Activated naive CD8-positive, alpha-beta T cell (primary cell): ENCODE measurements around the gene TLE5.
"Not testable (repeated sequence)": the region's sequence is repeated elsewhere in the genome, so short reads cannot be mapped to it uniquely, and the experiment has no call there.

ENCODE experiments used
- H3K27ac Mint-ChIP-seq: one replicate; pipeline ENCODE4 v1.8.0; 2021; ENCODE audit warnings: mixed read lengths
- H3K27me3 Mint-ChIP-seq: one replicate; pipeline ENCODE4 v1.8.0; 2021; ENCODE audit warnings: mixed read lengths
- H3K36me3 Mint-ChIP-seq: one replicate; pipeline ENCODE4 v1.8.0; 2021; ENCODE audit warnings: mixed read lengths
- H3K4me1 Mint-ChIP-seq: one replicate; pipeline ENCODE4 v1.8.0; 2021; ENCODE audit warnings: low read depth, mixed read lengths
- H3K4me3 Mint-ChIP-seq: one replicate; pipeline ENCODE4 v1.8.0; 2021; ENCODE audit warnings: mild to moderate bottlenecking, mixed read lengths
- H3K9me3 Mint-ChIP-seq: one replicate; pipeline ENCODE4 v1.8.0; 2021; ENCODE audit warnings: low read depth, mixed read lengths

The TLE5 gene

DNA sequence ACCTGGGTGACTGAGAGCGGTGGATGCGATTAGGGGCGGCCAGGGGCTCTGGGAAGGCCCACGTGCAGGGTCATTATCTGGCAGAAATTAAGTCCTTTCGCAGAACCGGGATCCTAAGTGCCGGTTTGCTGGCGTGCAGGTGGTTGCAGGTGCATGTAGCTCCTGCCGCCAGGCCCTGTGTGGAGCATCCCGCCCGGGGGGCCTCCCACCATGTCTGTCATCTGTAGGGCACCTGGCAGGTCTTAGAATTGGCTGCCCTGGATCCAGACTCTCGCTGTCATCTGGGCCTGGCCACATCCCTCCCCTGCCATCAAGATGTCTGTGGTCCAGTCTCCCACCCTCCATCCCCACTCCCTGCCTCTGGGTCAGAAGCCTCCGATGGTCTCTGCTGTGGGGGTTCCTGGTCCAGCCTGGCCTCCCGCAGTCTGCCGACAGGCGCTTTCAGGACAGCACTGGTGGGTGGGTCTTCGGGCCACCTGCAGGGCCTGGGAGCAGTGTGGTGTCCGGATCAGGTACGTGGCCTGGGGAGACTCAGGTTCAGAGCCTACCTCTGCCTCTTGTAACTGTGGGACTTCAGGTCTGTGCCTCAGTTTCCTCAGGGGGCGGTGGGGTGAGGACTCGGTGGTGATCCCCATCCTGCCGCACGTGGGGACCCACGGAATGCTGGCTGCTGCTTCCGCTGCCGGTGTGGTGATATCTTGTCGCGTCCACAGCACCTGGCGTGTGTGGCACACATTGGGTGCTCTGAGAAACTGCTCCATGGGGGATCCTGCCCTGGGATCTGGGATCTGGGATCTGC is 37.3 kb upstream of the TLE5 start:
- no peaks in the 10 kb centered on the region for H3K36me3 Mint-ChIP-seq
- H3K9me3 Mint-ChIP-seq: no peaks in the 10 kb centered on the region
- H3K27ac Mint-ChIP-seq: no peak overlapping the region
- peaks cover 31% of the 10 kb centered on the region for H3K4me1 Mint-ChIP-seq
- no peaks in the 10 kb centered on the region for H3K27me3 Mint-ChIP-seq
- peak overlapping the region; percentile 78 for H3K4me3 Mint-ChIP-seq

DNA sequence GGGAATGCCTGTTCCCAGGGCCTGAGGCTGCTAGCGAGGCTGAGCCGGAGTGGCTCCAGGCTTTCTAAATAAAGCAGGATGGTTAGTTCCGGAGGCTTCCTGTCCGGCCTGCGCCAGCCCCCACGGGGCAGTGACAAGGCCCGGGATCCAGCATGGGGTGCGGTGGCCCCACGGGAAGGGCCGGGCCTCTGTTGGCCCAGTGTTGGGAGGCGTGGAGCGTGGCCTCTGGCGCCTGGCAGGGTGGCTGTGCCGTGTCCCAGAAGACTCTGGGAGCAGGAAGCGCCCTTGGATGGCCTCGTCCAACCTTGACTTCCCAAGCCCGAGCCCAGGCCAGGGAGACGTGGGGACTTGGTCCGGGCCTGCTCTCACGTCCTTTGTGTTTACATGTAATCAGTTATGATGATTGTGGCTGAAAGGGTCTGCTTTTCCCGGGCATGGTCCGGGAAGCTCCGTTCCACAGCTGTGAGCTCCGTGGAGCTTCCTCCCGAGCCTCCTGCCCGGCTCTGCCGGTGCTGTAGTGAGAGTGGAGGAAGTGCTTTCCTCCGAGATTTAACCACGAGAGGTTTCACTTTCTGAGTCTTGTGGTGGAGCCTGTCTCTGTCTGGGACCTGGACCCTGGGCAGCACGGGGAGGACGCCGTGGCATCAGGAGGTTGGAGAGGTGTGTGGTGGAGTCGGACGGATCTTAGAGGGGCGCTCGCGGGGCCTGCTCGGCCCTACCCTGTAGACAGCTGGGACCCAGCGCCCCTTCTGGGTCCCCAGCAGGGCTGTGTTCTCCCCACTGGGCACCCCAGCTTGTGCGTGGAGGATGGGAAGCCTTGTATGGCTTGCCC is 36.4 kb upstream of the TLE5 start:
- Mint-ChIP-seq H3K4me1 (peaks cover 27% of the 10 kb centered on the region), H3K4me3 (peak overlapping the region; percentile 78), H3K27ac (no peak overlapping the region), H3K27me3 (no peaks in the 10 kb centered on the region), H3K9me3 (no peaks in the 10 kb centered on the region), H3K36me3 (no peaks in the 10 kb centered on the region)

DNA sequence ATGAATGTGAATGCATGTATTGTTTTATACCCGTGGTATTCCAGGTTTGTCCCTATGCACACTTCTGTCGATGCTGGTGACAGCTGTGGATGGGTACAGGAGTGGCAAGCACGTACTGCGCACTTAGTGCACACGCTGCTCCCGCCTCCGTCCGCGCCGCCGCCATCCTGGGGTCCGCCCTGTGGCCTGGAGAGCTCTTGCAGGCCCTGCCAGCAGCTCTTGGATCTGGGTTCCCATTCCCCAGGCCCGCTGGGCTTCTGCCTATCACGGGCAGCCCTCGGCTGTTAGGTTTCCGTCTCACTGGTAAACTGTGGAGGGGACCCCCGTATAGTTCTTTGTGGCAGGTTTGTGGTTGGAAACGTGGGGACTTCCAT is 35.8 kb upstream of the TLE5 start:
- H3K36me3 Mint-ChIP-seq: no peaks in the 10 kb centered on the region
- H3K27me3 Mint-ChIP-seq: no peaks in the 10 kb centered on the region
- peak overlapping the region; percentile 38 for H3K4me3 Mint-ChIP-seq
- H3K27ac Mint-ChIP-seq: no peak overlapping the region
- peaks cover 26% of the 10 kb centered on the region for H3K4me1 Mint-ChIP-seq
- H3K9me3 Mint-ChIP-seq: no peaks in the 10 kb centered on the region

DNA sequence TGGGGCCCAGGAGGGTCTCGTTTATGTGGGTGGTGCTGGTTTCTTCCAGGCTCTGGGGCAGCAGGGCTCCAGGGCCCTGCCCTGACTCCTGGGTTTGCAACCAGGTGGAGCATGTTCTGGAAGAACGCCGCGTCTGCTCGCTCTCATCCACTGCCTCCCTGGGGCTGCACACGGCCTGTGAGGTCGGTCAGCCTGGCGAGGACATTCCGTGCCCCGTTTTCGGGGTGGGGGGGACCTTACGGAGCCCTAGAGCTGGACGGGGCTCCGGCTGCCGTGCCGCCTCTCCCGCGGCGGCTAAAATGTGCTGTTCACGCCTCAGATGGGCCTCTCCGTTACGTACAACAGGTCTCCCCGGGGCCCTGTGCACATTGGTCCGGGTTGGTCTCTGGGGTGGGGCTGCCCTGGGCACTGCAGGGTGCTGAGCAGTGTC is 35.2 kb upstream of the TLE5 start:
- Mint-ChIP-seq H3K36me3 (no peaks in the 10 kb centered on the region), H3K27me3 (no peaks in the 10 kb centered on the region), H3K27ac (no peak overlapping the region), H3K4me3 (peak overlapping the region; percentile 38), H3K9me3 (no peaks in the 10 kb centered on the region), H3K4me1 (peaks cover 26% of the 10 kb centered on the region)

GRCh38 chr19:3096902-3097326 is 34.6 kb upstream of the TLE5 start:
- Mint-ChIP-seq H3K27ac (no peak overlapping the region), H3K27me3 (no peaks in the 10 kb centered on the region), H3K4me3 (no peak overlapping the region), H3K4me1 (peaks cover 26% of the 10 kb centered on the region), H3K36me3 (no peaks in the 10 kb centered on the region), H3K9me3 (no peaks in the 10 kb centered on the region)

GRCh38 chr19:3096267-3096901 is 34.1 kb upstream of the TLE5 start:
- H3K4me3 Mint-ChIP-seq: peak overlapping the region; percentile 84

DNA sequence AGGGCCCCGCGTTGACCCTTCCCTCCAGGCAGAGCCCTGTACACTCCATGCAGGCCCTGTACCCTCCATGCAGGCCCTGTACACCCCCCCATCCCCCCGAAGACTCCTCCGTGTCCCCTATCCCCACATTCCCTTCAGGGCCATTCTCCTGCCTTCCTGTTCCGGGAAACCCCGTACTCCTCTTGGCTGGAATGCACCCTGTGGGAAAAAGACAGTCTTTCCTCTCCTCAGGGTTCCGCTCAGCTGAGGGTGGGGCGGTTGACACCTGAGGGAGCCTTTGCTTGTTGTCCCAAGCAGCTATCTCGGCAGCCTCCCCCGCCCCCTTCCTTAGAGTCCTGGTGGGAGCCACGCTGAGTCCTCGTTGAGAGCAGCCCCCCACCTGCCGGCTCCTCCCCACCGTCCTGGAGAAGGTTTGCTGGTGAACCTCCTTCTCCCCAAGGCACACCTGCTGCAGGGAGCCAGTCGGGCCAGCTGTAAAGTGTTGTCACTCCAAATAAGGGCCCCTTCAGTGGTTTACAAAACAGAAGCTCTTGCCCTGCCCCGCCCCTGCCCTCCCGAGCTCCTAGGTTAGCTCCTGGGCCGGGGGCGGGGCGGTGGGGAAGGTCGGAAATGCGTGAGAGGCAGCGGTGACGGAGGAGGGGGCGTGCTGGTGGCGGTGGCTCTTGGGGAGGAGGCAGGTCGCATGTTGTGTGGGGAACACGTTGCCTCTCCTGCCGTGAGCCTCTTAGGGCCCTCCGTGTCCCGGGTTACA is 33.3 kb upstream of the TLE5 start:
- Mint-ChIP-seq H3K4me1 (peaks cover 26% of the 10 kb centered on the region), H3K9me3 (no peaks in the 10 kb centered on the region), H3K27me3 (no peaks in the 10 kb centered on the region), H3K27ac (no peak overlapping the region), H3K36me3 (no peaks in the 10 kb centered on the region), H3K4me3 (peak overlapping the region; percentile 84)

More at GRCh38 chr19:3096267-3096901, 34.1 kb upstream of the TLE5 start:
- Mint-ChIP-seq H3K27me3 (no peaks in the 10 kb centered on the region), H3K4me1 (peaks cover 26% of the 10 kb centered on the region), H3K36me3 (no peaks in the 10 kb centered on the region), H3K27ac (peak overlapping the region; percentile 66), H3K9me3 (no peaks in the 10 kb centered on the region)

GRCh38 chr19:3094601-3095440 is 32.5 kb upstream of the TLE5 start:
- Mint-ChIP-seq H3K27ac (no peak overlapping the region), H3K36me3 (no peaks in the 10 kb centered on the region), H3K9me3 (no peaks in the 10 kb centered on the region), H3K4me3 (peak overlapping the region; percentile 84), H3K27me3 (no peaks in the 10 kb centered on the region), H3K4me1 (peaks cover 26% of the 10 kb centered on the region)

DNA sequence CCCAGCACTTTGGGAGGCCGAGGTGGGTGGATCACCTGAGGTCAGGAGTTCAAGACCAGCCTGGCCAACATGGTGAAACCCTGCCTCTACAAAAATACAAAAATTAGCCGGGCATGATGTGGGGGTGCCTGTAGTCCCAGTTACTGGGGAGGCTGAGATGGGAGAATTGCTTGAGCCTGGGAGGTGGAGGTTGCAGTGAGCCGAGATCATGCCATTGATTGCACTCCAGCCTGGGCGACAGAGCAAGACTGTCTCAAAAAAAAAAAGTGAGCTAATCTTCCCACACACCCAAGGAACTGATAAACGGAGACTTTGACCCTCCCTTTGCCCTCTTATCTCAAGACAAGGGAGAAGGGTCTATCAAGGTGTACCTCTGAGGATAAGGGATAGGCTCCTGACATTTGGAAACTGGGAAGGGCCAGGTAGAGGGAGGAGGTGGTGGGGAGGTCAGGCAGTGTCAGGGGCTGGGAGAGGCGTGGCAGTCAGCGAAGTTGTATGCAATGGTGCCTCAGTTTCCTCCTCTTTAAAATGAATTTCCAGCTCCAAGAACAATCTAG is 27.1 kb upstream of the TLE5 start:
- H3K4me3 Mint-ChIP-seq, H3K27ac Mint-ChIP-seq, H3K36me3 Mint-ChIP-seq, H3K4me1 Mint-ChIP-seq, H3K9me3 Mint-ChIP-seq, H3K27me3 Mint-ChIP-seq: not testable (repeated sequence)

GRCh38 chr19:3087769-3088168 is 25.5 kb upstream of the TLE5 start:
- Mint-ChIP-seq H3K27ac (no peak overlapping the region), H3K36me3 (no peaks in the 10 kb centered on the region), H3K9me3 (no peaks in the 10 kb centered on the region), H3K27me3 (no peaks in the 10 kb centered on the region), H3K4me3 (no peak overlapping the region), H3K4me1 (no peaks in the 10 kb centered on the region)

DNA sequence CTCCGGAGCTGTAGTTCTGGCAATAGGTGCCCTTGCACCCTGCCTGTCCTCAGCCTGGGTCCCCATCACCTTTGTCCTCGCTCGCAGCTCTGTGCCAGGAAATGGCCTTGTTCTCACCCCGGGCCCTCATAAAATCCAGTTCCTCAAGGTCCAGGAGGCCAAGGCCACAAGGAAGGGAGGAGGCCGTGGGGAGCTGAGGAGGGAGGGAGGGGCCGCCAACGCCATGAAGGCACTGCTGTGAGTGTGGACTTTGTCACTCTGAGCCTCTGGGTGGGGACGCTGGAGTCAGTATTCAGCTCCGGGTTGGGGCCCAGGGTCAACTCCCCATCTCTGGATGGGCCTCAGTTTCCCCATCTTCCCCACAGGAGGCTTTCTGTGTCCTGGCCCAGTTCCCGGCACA is 22.6 kb upstream of the TLE5 start:
- no peak overlapping the region for H3K27ac Mint-ChIP-seq
- H3K9me3 Mint-ChIP-seq: no peaks in the 10 kb centered on the region

DNA sequence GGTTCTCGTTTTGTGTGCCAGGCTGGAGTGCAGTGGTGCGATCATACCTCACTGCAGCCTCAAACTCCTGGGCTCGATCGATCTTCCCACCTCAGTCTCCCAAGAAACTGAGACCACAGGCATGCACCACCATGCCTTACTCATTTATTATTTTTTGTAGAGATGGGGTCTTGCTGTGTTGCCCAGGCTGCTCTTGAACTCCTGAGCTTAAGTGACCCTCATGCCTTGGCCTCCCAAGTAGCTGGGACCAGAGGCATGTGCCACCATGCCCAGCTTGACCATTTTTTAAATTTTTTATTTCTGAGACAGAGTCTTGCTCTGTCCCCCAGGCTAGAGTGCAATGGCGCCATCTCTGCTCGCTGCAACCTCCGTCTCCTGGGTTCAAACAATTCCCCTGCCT is 21.7 kb upstream of the TLE5 start:
- no peaks in the 10 kb centered on the region for H3K27me3 Mint-ChIP-seq
- no peaks in the 10 kb centered on the region for H3K4me1 Mint-ChIP-seq
- H3K36me3 Mint-ChIP-seq: no peaks in the 10 kb centered on the region
- H3K9me3 Mint-ChIP-seq: no peaks in the 10 kb centered on the region
- H3K27ac Mint-ChIP-seq: no peak overlapping the region
- no peak overlapping the region for H3K4me3 Mint-ChIP-seq

More for the DNA sequence above, 22.6 kb upstream of the TLE5 start:
- H3K36me3 Mint-ChIP-seq: no peaks in the 10 kb centered on the region
- H3K4me3 Mint-ChIP-seq: no peak overlapping the region
- H3K4me1 Mint-ChIP-seq: no peaks in the 10 kb centered on the region
- no peaks in the 10 kb centered on the region for H3K27me3 Mint-ChIP-seq

GRCh38 chr19:3082331-3082730 is 20.0 kb upstream of the TLE5 start:
- no peak overlapping the region for H3K27ac Mint-ChIP-seq
- no peaks in the 10 kb centered on the region for H3K36me3 Mint-ChIP-seq
- no peaks in the 10 kb centered on the region for H3K9me3 Mint-ChIP-seq

GRCh38 chr19:3080286-3080685 is 18.0 kb upstream of the TLE5 start:
- Mint-ChIP-seq H3K4me3 (no peak overlapping the region), H3K27me3 (no peaks in the 10 kb centered on the region), H3K36me3 (no peaks in the 10 kb centered on the region)

More at GRCh38 chr19:3082331-3082730, 20.0 kb upstream of the TLE5 start:
- Mint-ChIP-seq H3K27me3 (no peaks in the 10 kb centered on the region), H3K4me3 (no peak overlapping the region), H3K4me1 (no peaks in the 10 kb centered on the region)

More at GRCh38 chr19:3080286-3080685, 18.0 kb upstream of the TLE5 start:
- Mint-ChIP-seq H3K27ac (no peak overlapping the region), H3K4me1 (peaks cover 2% of the 10 kb centered on the region), H3K9me3 (no peaks in the 10 kb centered on the region)
